Left lung (tissue), 10 donors: Measurements from ENCODE around the gene GYG1. TPM values are rescaled to one million over a fixed set of nuclear protein-coding genes. Genes with fewer than 3 reads are reported as not detected.

Source experiments
- ATAC-seq: fragments of 200-7000 bp; cut with Tn5 transposase; one replicate; pipeline ENCODE4 v1.9.1; 2020; ENCODE audit warnings: moderate library complexity
- DNase-seq, 4 donors: peaks; one replicate each; pipeline ENCODE4 v3.0.0-alpha.2; 2013 to 2020
- H3K27ac ChIP-seq, 2 donors: fragments of 200-600 bp; sonication (generic) in 1 of 2; one replicate each; pipeline versions ENCODE4 v1.5.0 to v1.8.0; 2020 to 2021
- H3K27me3 ChIP-seq, 2 donors: fragments of 200-600 bp; sonication (generic) in 1 of 2; one replicate each; pipeline versions ENCODE4 v1.5.0 to v1.8.0; 2020 to 2021
- H3K36me3 ChIP-seq, 2 donors: fragments of 200-600 bp; sonication (generic) in 1 of 2; one replicate each; pipeline versions ENCODE4 v1.5.0 to v1.8.0; 2020 to 2021
- H3K4me1 ChIP-seq, 2 donors: fragments of 200-600 bp; one replicate each; pipeline ENCODE4 v1.8.0; 2021
- H3K4me3 ChIP-seq, 2 donors: fragments of 200-600 bp; sonication (generic) in 1 of 2; one replicate each; pipeline versions ENCODE4 v1.5.0 to v1.8.0; 2020 to 2021; ENCODE audit warnings: mild to moderate bottlenecking in 1 of 2
- H3K9me3 ChIP-seq, 2 donors: fragments of 200-600 bp; sonication (generic) in 1 of 2; one replicate each; pipeline versions ENCODE4 v1.5.0 to v1.8.0; 2020 to 2021
- intact Hi-C, 2 donors: fragments of 100-400 bp; cut with DNase I; formaldehyde crosslinking; loops; one replicate each; pipeline versions ENCODE4 v1.11.2 to v1.14.2; 2022
- polyA plus RNA-seq, 6 donors: library from polyadenylated mRNA; unstranded; fragments of 120-200 nt; gene quantifications; one replicate each; pipeline ENCODE4 v1.2.1, GENCODE V29; 2013; ENCODE audit not compliant: insufficient read length in 6 of 6
- total RNA-seq, 2 donors: library from RNA; stranded (reverse); fragmentation: NEBNext Ultra II Directional; extraction: Animal tissue kit (Norgen Biotek cat#: 25700); gene quantifications; one replicate each; pipeline ENCODE4 v1.2.1, GENCODE V29; 2021
- TF ChIP-seq, protein P1 (sequence below), 2 donors: fragments of 200-600 bp; sonication (generic) in 1 of 2; IDR thresholded peaks; one replicate each; pipeline versions ENCODE4 v1.5.0 to v1.8.0; 2021; ENCODE audit warnings: antibody characterized with exemption in 2 of 2
- donor health status: DM: no; HTN: yes; CAD: no.
- donor health status: DM: no; HTN: no; CAD: no.

GYG1 gene
- total and polyA plus RNA-seq, 8 donors: 43.9 to 202 (median 163) TPM

DNA sequence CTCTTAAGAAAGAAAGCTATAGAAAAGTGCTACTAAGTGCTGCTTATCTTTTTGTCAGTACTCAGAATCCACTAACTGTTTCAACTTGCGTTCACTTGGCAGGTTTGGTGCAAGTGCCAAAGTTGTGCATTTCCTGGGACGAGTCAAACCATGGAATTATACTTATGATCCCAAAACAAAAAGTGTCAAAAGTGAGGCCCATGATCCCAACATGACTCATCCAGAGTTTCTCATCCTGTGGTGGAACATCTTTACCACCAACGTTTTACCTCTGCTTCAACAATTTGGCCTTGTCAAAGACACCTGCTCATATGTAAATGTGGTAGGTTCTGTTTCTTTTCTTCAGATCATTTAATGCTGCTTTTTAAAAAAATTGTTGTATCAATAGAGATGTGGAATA lies 32.6 kb downstream of the GYG1 start:
- H3K27me3 ChIP-seq: no peaks in the 10 kb centered on the region
- H3K36me3 ChIP-seq: peaks cover 0 to 99% of the 10 kb centered on the region in 2 donors

DNA sequence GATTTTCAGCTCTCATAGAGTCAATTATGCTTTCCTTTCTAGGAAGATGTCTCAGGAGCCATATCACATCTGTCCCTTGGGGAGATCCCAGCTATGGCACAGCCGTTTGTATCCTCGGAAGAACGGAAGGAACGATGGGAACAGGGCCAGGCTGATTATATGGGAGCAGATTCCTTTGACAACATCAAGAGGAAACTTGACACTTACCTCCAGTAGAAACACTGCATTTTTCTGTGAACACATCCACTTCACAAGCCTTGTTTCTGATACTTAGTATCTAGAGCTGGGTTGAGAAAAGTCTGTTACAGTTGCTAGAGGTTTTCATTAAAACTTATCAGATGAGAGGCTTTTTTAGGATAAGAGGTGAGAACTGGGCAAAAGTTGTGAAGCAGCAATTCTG lies 35.4 kb downstream of the GYG1 start:
- ATAC-seq (no peak), DNase-seq (no peak)
- Histone ChIP-seq H3K27me3 (no peaks in the 10 kb centered on the region), H3K36me3 (peaks cover 0 to 89% of the 10 kb centered on the region in 2 donors), H3K27ac (no peak overlapping the region), H3K4me3 (no peak overlapping the region), H3K9me3 (no peaks in the 10 kb centered on the region), H3K4me1 (no peaks in the 10 kb centered on the region)
- TF ChIP-seq, protein P1, sequence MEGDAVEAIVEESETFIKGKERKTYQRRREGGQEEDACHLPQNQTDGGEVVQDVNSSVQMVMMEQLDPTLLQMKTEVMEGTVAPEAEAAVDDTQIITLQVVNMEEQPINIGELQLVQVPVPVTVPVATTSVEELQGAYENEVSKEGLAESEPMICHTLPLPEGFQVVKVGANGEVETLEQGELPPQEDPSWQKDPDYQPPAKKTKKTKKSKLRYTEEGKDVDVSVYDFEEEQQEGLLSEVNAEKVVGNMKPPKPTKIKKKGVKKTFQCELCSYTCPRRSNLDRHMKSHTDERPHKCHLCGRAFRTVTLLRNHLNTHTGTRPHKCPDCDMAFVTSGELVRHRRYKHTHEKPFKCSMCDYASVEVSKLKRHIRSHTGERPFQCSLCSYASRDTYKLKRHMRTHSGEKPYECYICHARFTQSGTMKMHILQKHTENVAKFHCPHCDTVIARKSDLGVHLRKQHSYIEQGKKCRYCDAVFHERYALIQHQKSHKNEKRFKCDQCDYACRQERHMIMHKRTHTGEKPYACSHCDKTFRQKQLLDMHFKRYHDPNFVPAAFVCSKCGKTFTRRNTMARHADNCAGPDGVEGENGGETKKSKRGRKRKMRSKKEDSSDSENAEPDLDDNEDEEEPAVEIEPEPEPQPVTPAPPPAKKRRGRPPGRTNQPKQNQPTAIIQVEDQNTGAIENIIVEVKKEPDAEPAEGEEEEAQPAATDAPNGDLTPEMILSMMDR (IDR thresholded peaks at IDR 0.05): no peak
- intact Hi-C loops: no loop called here

More for the DNA sequence above, 32.6 kb downstream of the GYG1 start:
- no peaks in the 10 kb centered on the region for H3K9me3 ChIP-seq
- H3K4me1 ChIP-seq: no peaks in the 10 kb centered on the region
- H3K27ac ChIP-seq: no peak overlapping the region
- ATAC-seq: no peak
- intact Hi-C loops: no loop called here
- TF ChIP-seq, protein P1 (IDR thresholded peaks at IDR 0.05): no peak
- no peak overlapping the region for H3K4me3 ChIP-seq
- DNase-seq: no peak

DNA sequence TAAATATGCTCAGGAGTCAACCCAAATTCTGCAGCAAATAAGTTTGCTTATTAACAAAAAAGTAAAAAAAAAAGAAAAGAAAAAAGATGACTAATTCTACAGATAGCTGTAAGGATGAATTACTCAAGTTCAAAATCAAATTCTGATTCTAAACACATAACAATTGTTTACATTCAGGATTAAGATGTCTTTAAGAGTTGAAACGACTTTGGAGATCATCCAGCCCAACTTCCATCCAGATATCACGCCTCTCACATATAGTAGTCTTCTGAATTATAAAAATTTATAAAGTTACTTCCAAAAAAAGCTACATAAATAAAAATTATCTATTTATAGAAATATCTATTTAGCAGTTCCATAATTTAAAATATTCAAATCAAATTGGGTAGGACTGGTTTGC lies 39.8 kb downstream of the GYG1 start:
- TF ChIP-seq, protein P1 (IDR thresholded peaks at IDR 0.05): no peak
- DNase-seq: peak in 1 of 4 donors; percentile 28

DNA sequence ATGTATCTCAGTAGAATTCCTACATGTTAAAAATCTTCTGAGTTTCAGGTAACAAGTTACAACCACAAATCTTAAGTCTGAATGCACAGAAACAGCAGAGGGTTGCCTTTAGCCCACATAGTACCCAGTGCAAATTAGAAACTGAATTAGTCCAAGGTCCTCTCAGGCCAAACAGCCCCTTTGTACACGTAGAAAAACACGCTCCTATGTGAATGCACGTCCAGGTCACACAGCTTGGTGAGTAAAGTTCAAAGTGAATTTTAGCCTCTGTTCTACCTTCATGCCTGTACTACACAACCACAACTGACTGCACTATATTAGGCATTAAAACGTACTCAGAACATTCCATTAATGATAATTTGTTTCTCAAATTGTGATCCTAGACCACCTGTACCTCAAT lies 46.3 kb downstream of the GYG1 start:
- Histone ChIP-seq H3K27me3 (no peaks in the 10 kb centered on the region), H3K9me3 (no peaks in the 10 kb centered on the region), H3K4me3 (no peak overlapping the region), H3K36me3 (peaks cover 0 to 46% of the 10 kb centered on the region in 2 donors), H3K27ac (no peak overlapping the region), H3K4me1 (no peaks in the 10 kb centered on the region)
- no peak for ATAC-seq
- TF ChIP-seq, protein P1 (IDR thresholded peaks at IDR 0.05): no peak
- intact Hi-C loops: no loop called here
- no peak for DNase-seq

More for the DNA sequence above, 39.8 kb downstream of the GYG1 start:
- Histone ChIP-seq H3K27me3 (no peaks in the 10 kb centered on the region), H3K27ac (no peak overlapping the region), H3K36me3 (peaks cover 0 to 63% of the 10 kb centered on the region in 2 donors), H3K9me3 (no peaks in the 10 kb centered on the region), H3K4me3 (no peak overlapping the region), H3K4me1 (no peaks in the 10 kb centered on the region)
- ATAC-seq: no peak
- intact Hi-C loops: no loop called here

DNA sequence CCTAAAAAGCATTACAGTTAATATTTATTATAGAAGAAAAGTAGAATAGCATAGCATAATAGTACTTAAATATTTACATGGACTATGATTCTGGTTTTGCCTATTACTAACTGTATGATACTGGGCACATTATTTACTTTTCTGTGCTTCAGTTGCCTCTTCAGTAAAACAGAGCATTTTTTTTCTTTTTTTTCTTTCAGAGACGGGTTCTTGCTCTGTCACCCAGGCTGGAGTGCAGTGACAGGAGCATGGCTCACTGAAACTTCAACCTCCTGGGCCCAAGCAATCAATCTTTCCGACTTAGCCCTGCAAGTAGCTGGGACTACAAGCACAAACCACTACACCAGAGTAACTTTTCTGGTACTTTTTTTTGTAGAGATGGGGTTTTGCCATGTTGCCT lies 47.0 kb downstream of the GYG1 start:
- DNase-seq (no peak), ATAC-seq (no peak)
- no peak overlapping the region for H3K27ac ChIP-seq
- TF ChIP-seq, protein P1 (IDR thresholded peaks at IDR 0.05): no peak
- intact Hi-C loops: no loop called here
- H3K36me3 ChIP-seq: peaks cover 0 to 43% of the 10 kb centered on the region in 2 donors
- H3K4me3 ChIP-seq: no peak overlapping the region
- H3K4me1 ChIP-seq: no peaks in the 10 kb centered on the region
- no peaks in the 10 kb centered on the region for H3K27me3 ChIP-seq
- H3K9me3 ChIP-seq: no peaks in the 10 kb centered on the region
